ENCODE measurements around the gene USP48.
"Not testable (repeated sequence)": the region's sequence is repeated elsewhere in the genome, so short reads cannot be mapped to it uniquely, and the experiment has no call there.

Gene USP48

DNA sequence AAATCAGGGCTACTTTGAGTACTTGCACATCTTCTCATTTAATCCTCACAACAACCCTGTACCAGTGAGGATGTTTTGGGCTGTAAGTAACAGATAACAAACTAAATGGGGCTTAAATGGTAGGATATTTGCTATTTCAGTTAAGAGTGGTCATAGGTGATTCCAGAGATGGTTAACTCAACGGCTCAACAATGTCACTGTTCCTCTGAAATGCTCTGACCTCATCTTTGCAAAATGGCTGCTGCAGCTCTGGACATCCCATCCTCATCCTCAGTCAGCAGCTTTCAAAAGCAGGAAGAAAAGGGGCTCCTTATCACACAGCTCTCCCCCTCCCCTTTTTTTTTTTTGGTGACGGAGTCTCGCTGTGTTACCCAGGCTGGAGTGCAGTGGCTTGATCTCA lies 30.6 kb upstream of the USP48 start:
- H3K4me1 ChIP-seq (ENCODE audit: control insufficient read depth, insufficient read depth, low read length) = peaks cover 13% of the 10 kb centered on the region
- H3K4me3 ChIP-seq (ENCODE audit: low read length) = no peak overlapping the region
- no peak overlapping the region for H3K9ac ChIP-seq (ENCODE audit: low read depth, low read length)
- H3K4me2 ChIP-seq (ENCODE audit: low read length) = no peak overlapping the region
- peaks cover 2% of the 10 kb centered on the region for H3K27me3 ChIP-seq (ENCODE audit: control insufficient read depth, insufficient read depth, low read length)
- no peaks in the 10 kb centered on the region for H3K9me3 ChIP-seq (replicated peaks; ENCODE audit: low read length)
- H3K36me3 ChIP-seq (ENCODE audit: insufficient read depth, low read length) = no peaks in the 10 kb centered on the region

DNA sequence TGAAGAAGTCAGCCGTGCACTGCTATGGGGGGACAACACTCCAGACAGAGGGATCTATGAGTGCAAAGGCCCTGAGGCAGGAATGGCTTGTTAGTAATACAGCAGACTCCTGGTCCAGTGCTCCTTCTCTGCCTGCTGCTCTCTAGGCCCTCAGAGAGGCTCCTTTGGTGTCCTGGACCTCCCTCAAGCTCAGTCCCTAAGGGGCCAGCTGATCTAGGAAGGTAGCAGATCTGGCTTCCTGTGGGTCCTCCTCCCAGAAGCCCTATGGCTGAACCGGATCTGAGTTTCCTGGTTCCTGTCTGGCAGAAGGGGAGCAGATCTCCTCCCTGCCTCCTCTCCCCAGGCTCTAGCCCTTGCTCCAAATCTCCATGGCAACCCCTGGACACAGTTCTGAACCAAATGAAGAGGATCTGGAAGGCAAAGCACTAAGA lies 28.9 kb upstream of the USP48 start, which contains the start of gene LDLRAD2:
Gene LDLRAD2 (plus strand): TSS at position 391 of the 431 bp plus-strand sequence. CDS start 187 bp downstream, outside the sequence.
- Histone ChIP-seq H3K9ac (ENCODE audit: low read depth, low read length) (no peak within 1 kb of the TSS), H3K4me3 (ENCODE audit: low read length) (no peak within 1 kb of the TSS), H3K4me1 (ENCODE audit: control insufficient read depth, insufficient read depth, low read length) (peaks cover 7% of the 10 kb centered on the region), H3K9me3 (replicated peaks; ENCODE audit: low read length) (no peaks in the 10 kb centered on the region), H3K36me3 (ENCODE audit: insufficient read depth, low read length) (no peaks in the 10 kb centered on the region), H3K4me2 (ENCODE audit: low read length) (no peak within 1 kb of the TSS), H3K27me3 (ENCODE audit: control insufficient read depth, insufficient read depth, low read length) (peaks cover 2% of the 10 kb centered on the region)

DNA sequence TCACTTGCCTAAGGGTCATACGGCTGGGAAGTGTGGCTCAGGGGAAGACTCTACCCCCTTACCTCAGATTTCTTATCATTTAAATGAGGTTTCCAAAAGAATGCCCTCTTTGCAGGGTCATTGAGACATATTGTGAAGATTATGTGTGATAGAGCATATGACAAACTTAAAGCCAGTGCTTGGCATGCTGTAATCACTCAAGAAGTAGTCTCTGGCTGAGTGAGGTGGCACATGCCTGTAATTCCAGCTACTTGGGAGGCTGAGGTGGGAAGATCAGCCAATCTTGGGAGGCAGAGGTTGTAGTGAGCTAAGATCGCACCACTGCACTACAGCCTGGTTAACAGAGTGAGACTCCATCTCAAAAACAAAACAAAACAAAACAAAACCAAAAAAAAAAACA lies 21.6 kb upstream of the USP48 start:
- Histone ChIP-seq H3K9ac (ENCODE audit: low read depth, low read length) (no peak overlapping the region), H3K9me3 (replicated peaks; ENCODE audit: low read length) (no peaks in the 10 kb centered on the region), H3K36me3 (ENCODE audit: insufficient read depth, low read length) (no peaks in the 10 kb centered on the region), H3K27me3 (ENCODE audit: control insufficient read depth, insufficient read depth, low read length) (peaks cover 11% of the 10 kb centered on the region), H3K4me3 (ENCODE audit: low read length) (no peak overlapping the region), H3K4me2 (ENCODE audit: low read length) (no peak overlapping the region), H3K4me1 (ENCODE audit: control insufficient read depth, insufficient read depth, low read length) (no peaks in the 10 kb centered on the region)

DNA sequence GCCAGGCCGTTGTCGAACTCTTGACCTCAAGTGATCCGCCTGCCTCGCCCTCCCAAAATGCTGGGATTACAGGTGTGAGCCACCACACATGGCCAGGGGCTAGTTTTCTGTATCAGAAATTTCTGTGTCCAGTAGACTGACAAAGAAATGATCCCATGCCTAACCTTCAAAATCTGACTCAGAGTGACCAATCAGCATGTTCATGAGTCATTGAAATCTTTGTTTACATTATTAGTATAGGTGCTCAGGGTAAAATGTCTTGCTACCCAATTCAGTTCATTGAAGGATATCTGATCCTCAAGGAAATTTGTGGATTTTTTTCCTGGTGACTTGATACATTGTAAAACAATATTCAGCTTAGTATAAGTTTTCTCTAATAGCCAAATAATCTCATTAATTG lies 18.2 kb upstream of the USP48 start:
- H3K4me3 ChIP-seq (ENCODE audit: low read length) = no peak overlapping the region
- H3K36me3 ChIP-seq (ENCODE audit: insufficient read depth, low read length) = no peaks in the 10 kb centered on the region
- H3K4me2 ChIP-seq (ENCODE audit: low read length) = no peak overlapping the region
- no peaks in the 10 kb centered on the region for H3K9me3 ChIP-seq (replicated peaks; ENCODE audit: low read length)
- peaks cover 4% of the 10 kb centered on the region for H3K27me3 ChIP-seq (ENCODE audit: control insufficient read depth, insufficient read depth, low read length)
- H3K4me1 ChIP-seq (ENCODE audit: control insufficient read depth, insufficient read depth, low read length) = no peaks in the 10 kb centered on the region
- H3K9ac ChIP-seq (ENCODE audit: low read depth, low read length) = no peak overlapping the region

DNA sequence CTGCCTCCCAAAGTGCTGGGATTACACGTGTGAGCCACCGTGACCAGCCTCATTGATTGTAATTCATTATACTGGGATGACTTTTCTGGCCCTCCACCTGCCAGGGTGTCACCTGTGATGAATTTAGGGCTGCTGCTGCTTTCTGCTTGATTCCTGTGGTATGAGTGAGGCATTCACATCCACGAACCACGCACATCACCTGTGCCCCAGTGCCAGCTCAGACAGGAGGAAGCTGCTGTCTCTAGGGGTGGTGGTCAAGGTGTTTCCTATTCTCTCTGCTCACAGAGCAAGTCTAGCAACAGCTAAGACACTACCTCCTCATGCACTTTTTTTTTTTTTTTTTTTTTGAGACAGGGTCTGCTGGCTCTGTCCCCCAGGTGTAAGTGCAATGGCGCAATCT lies 16.8 kb upstream of the USP48 start:
- H3K27me3 ChIP-seq (ENCODE audit: control insufficient read depth, insufficient read depth, low read length) = peaks cover 4% of the 10 kb centered on the region
- H3K9me3 ChIP-seq (replicated peaks; ENCODE audit: low read length) = peaks cover 5% of the 10 kb centered on the region
- no peak overlapping the region for H3K4me3 ChIP-seq (ENCODE audit: low read length)
- H3K4me2 ChIP-seq (ENCODE audit: low read length) = no peak overlapping the region
- no peaks in the 10 kb centered on the region for H3K36me3 ChIP-seq (ENCODE audit: insufficient read depth, low read length)
- H3K9ac ChIP-seq (ENCODE audit: low read depth, low read length) = no peak overlapping the region
- H3K4me1 ChIP-seq (ENCODE audit: control insufficient read depth, insufficient read depth, low read length) = no peaks in the 10 kb centered on the region

DNA sequence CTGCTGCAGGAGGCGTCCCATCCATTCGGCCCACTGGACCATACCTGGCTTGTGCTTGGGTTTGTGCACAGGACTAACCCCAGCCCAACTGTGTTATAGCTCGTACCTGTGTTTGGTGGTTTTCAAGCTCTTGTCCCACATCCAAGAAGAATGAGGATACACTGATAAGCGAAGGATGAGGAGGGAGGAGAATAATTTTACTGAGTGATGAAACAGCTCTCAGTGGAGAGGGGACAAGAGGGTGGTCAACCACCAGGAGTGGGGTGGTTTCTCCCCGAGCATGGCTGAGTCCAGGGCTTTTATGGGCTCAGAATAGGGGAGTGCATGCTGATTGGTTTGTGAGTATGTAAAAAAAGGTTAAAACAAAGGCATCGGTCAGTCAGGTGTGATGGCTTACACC lies 12.1 kb upstream of the USP48 start:
- H3K36me3 ChIP-seq (ENCODE audit: insufficient read depth, low read length) = no peaks in the 10 kb centered on the region
- H3K4me2 ChIP-seq (ENCODE audit: low read length) = no peak overlapping the region
- no peaks in the 10 kb centered on the region for H3K27me3 ChIP-seq (ENCODE audit: control insufficient read depth, insufficient read depth, low read length)
- H3K4me3 ChIP-seq (ENCODE audit: low read length) = no peak overlapping the region
- H3K9ac ChIP-seq (ENCODE audit: low read depth, low read length) = no peak overlapping the region
- peaks cover 8% of the 10 kb centered on the region for H3K9me3 ChIP-seq (replicated peaks; ENCODE audit: low read length)
- no peaks in the 10 kb centered on the region for H3K4me1 ChIP-seq (ENCODE audit: control insufficient read depth, insufficient read depth, low read length)

DNA sequence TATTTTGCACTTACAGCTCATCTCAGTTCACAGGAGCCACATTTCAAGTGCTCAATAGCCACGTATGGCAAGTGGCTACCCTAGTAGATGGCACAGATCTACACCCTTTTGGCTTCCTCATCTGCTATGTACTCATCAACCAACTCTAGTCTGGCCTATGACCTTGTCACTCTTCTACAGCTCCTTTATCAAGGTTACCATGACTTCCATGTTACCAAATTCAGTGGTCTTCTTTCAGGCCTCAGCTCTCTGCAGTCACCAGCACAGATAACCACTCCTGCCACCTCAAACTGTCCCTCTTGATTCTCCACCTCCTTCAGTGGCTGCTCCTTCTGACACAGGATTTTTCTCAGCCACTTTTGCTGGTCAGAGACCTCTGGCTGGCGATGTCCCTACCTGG lies 11.7 kb upstream of the USP48 start:
- no peak overlapping the region for H3K4me2 ChIP-seq (ENCODE audit: low read length)
- H3K4me3 ChIP-seq (ENCODE audit: low read length) = no peak overlapping the region
- peaks cover 8% of the 10 kb centered on the region for H3K9me3 ChIP-seq (replicated peaks; ENCODE audit: low read length)
- no peaks in the 10 kb centered on the region for H3K27me3 ChIP-seq (ENCODE audit: control insufficient read depth, insufficient read depth, low read length)
- H3K9ac ChIP-seq (ENCODE audit: low read depth, low read length) = no peak overlapping the region
- H3K36me3 ChIP-seq (ENCODE audit: insufficient read depth, low read length) = no peaks in the 10 kb centered on the region
- H3K4me1 ChIP-seq (ENCODE audit: control insufficient read depth, insufficient read depth, low read length) = no peaks in the 10 kb centered on the region

DNA sequence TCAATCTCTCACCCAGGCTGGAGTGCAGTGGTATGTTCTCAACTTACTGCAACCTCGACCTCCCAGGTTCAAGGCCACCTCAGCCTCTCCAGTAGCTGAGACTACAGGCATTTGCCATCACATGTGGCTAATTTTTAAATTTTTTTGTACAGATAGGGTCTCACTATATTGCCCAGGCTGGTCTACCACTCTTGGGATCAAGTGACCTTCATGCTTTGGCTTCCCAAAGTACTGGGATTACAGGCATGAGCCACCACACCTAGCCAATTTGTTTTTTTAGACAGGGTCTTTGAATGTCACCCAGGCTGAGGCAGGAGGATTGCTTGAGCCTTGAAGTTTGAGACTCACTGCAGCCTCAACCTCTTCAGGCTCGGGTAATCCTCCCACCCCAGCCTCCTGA lies 10.2 kb upstream of the USP48 start:
- H3K9me3 ChIP-seq (replicated peaks; ENCODE audit: low read length) = peaks cover 8% of the 10 kb centered on the region
- no peak overlapping the region for H3K9ac ChIP-seq (ENCODE audit: low read depth, low read length)
- H3K36me3 ChIP-seq (ENCODE audit: insufficient read depth, low read length) = no peaks in the 10 kb centered on the region
- no peaks in the 10 kb centered on the region for H3K4me1 ChIP-seq (ENCODE audit: control insufficient read depth, insufficient read depth, low read length)
- H3K4me2 ChIP-seq (ENCODE audit: low read length) = no peak overlapping the region
- no peak overlapping the region for H3K4me3 ChIP-seq (ENCODE audit: low read length)
- no peaks in the 10 kb centered on the region for H3K27me3 ChIP-seq (ENCODE audit: control insufficient read depth, insufficient read depth, low read length)

DNA sequence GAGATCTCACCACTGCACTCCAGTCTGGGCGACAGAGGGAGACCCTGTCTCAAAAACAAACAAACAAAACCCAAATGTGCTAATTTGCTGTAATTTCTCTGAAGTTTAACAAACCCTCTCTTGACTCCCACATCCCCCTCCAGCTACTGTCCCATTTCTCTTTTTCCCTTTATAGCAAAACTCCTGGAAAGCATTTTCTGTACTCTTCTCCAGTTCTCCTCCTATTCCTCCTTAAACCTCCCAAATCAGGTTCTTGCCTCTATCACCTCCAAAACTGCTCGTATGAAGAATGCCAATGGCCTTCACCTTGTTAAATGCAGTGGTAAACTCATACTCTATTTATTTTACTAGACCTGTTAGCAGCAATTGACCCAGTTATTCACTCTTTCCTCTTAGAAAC lies 3.7 kb upstream of the USP48 start:
- H3K9me3 ChIP-seq (replicated peaks; ENCODE audit: low read length) = no peaks in the 10 kb centered on the region
- no peaks in the 10 kb centered on the region for H3K36me3 ChIP-seq (ENCODE audit: insufficient read depth, low read length)
- no peaks in the 10 kb centered on the region for H3K4me1 ChIP-seq (ENCODE audit: control insufficient read depth, insufficient read depth, low read length)
- no peaks in the 10 kb centered on the region for H3K27me3 ChIP-seq (ENCODE audit: control insufficient read depth, insufficient read depth, low read length)
- H3K4me2 ChIP-seq (ENCODE audit: low read length) = no peak overlapping the region
- no peak overlapping the region for H3K4me3 ChIP-seq (ENCODE audit: low read length)
- H3K9ac ChIP-seq (ENCODE audit: low read depth, low read length) = no peak overlapping the region

DNA sequence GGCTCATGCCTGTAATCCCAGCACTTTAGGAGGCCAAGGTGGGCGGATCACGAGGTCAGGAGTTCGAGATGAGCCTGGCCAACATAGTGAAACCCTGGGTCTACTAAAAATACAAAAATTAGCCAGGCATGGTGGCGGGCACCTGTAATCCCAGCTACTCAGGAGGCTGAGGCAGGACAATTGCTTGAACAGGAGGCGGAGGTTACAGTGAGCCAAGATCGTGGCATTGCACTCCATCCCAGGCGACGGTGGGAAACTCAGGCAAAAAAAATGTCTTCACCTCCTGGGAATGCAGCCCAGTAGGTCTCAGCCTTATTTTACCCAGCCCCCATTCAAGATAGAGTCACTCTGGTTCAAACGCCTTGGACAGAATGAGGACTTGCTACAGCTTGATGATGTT lies 2.8 kb upstream of the USP48 start:
- H3K9ac ChIP-seq (ENCODE audit: low read depth, low read length); H3K27me3 ChIP-seq (ENCODE audit: control insufficient read depth, insufficient read depth, low read length); H3K4me1 ChIP-seq (ENCODE audit: control insufficient read depth, insufficient read depth, low read length); H3K9me3 ChIP-seq (replicated peaks; ENCODE audit: low read length); H3K4me2 ChIP-seq (ENCODE audit: low read length); H3K4me3 ChIP-seq (ENCODE audit: low read length); H3K36me3 ChIP-seq (ENCODE audit: insufficient read depth, low read length): not testable (repeated sequence)

DNA sequence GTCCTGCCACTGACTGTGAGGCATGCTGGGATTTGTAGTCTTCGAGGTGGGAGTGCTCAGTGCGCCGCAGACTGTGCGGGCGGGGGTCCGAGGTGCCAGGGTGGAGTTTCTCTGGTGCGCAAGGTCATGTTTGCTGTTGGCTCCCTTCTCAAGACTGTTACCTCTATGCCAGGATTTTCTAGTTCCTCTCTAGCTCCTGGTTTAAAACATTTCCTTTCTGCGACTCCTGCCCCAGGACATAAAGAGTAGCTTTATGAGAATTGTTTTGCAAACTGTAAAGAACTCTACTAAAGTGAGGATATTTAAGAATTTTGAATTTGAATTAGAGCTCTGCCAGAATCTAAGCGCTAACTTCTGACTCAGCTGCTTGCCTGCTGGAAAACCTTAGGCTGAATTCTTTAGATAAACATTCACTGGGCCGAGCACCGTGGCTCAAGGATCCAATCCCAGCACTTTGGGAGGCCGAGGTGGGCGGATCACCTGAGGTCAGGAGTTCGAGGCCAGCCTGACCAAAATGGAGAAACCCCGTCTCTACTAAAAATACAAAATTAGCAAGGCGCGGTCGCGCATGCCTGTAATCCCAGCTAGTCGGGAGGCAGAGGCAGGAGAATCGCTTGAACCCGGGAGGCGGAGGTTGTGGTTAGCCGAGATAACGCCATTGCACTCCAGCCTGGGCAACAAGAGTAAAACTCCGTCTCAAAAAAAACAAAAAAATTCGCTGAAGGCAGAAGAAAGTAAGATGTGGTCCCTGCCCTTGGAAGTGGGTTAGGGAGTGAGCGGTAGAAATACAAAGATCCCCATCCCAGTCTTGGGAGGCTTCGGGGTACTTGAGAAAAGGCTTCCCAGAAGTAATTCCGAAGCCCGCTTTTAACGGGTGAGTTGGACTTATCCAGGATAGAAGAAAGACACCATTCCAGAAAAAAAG lies 992 bp upstream of the USP48 start:
- no peaks in the 10 kb centered on the region for H3K9me3 ChIP-seq (replicated peaks; ENCODE audit: low read length)
- peak overlapping the region; percentile 96 for H3K4me2 ChIP-seq (ENCODE audit: low read length)
- peak overlapping the region; percentile 80 for H3K4me3 ChIP-seq (ENCODE audit: low read length)
- peaks cover 4% of the 10 kb centered on the region for H3K4me1 ChIP-seq (ENCODE audit: control insufficient read depth, insufficient read depth, low read length)
- no peaks in the 10 kb centered on the region for H3K27me3 ChIP-seq (ENCODE audit: control insufficient read depth, insufficient read depth, low read length)
- H3K36me3 ChIP-seq (ENCODE audit: insufficient read depth, low read length) = no peaks in the 10 kb centered on the region
- peak overlapping the region; percentile 99 for H3K9ac ChIP-seq (ENCODE audit: low read depth, low read length)

DNA sequence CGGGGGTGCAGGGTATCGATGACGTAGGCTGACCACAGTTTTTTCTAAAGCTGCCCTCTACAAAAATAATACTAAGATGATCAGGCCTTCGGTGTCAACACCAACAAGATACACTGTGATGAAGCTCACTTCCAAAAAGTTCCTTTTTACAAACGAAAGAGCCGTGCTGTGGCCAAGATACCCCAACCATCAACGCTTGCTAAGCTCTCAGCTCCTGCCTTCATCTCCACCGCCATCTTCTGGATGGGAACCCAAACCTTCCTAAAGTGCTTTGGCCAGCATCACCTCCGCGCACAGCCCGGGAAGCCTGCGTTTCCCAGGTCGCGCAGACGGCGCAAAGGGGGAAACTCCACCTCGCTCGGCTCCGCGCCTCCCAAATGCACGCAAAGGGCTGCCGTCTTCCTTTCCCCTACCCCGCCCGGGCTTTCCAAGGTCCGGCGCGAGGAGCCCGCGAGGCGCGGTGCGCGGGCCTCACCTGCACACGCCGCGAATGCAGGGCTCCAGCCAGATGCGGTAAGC lies 541 bp downstream of the USP48 start:
- H3K9ac ChIP-seq (ENCODE audit: low read depth, low read length) = peak overlapping the region; percentile 99
- peaks cover 7% of the 10 kb centered on the region for H3K4me1 ChIP-seq (ENCODE audit: control insufficient read depth, insufficient read depth, low read length)
- peak overlapping the region; percentile 96 for H3K4me2 ChIP-seq (ENCODE audit: low read length)
- H3K36me3 ChIP-seq (ENCODE audit: insufficient read depth, low read length) = no peaks in the 10 kb centered on the region
- no peaks in the 10 kb centered on the region for H3K27me3 ChIP-seq (ENCODE audit: control insufficient read depth, insufficient read depth, low read length)
- peak overlapping the region; percentile 80 for H3K4me3 ChIP-seq (ENCODE audit: low read length)
- no peaks in the 10 kb centered on the region for H3K9me3 ChIP-seq (replicated peaks; ENCODE audit: low read length)
